ENCODE data around the gene FXYD1. TPM values are rescaled to one million over a fixed set of nuclear protein-coding genes. Genes with fewer than 3 reads are reported as not detected.

Gene FXYD1
- polyA plus RNA-seq, 2 of the 4 experiments (the other 2 are of a cell fraction) = not detected

- Histone ChIP-seq H3K4me1 (no peaks in the 10 kb centered on the region; the same call in 2 of the 3 replicates), H3K4me3 (no peak overlapping the region), H3K27ac (no peak overlapping the region), H3K4me2 (no peak overlapping the region), H3K9me3 (peaks cover 40% of the 10 kb centered on the region)
- ATAC-seq (no peak), DNase-seq (ENCODE audit: low read depth in 1 of 2, low spot score in 1 of 2) (no peak), FAIRE-seq (no peak)
- WGBS (ENCODE audit: missing lambda C conversion rate) = 89% methylated on average over 9 of the region's 9 CpGs
- POLR2A ChIA-PET = no interaction called here
- no peak for TF ChIP-seq TFCP2L1 (CRISPR knock-in tag; IDR thresholded peaks at IDR 0.05)
- no peak for TF ChIP-seq KDM5A (IDR thresholded peaks at IDR 0.05)
- no peak for TF ChIP-seq EHMT2 (IDR thresholded peaks at IDR 0.05; ENCODE audit: low read depth)
- TF ChIP-seq SMC3 (IDR thresholded peaks at IDR 0.05) = no peak
- no peak for TF ChIP-seq HOXB5 (CRISPR knock-in tag; IDR thresholded peaks at IDR 0.05)
- TF ChIP-seq, protein P1, sequence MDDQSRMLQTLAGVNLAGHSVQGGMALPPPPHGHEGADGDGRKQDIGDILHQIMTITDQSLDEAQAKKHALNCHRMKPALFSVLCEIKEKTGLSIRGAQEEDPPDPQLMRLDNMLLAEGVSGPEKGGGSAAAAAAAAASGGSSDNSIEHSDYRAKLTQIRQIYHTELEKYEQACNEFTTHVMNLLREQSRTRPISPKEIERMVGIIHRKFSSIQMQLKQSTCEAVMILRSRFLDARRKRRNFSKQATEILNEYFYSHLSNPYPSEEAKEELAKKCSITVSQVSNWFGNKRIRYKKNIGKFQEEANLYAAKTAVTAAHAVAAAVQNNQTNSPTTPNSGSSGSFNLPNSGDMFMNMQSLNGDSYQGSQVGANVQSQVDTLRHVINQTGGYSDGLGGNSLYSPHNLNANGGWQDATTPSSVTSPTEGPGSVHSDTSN (IDR thresholded peaks at IDR 0.05) = no peak
- no peak for TF ChIP-seq JUNB (IDR thresholded peaks at IDR 0.05)
- TF ChIP-seq, protein P2, sequence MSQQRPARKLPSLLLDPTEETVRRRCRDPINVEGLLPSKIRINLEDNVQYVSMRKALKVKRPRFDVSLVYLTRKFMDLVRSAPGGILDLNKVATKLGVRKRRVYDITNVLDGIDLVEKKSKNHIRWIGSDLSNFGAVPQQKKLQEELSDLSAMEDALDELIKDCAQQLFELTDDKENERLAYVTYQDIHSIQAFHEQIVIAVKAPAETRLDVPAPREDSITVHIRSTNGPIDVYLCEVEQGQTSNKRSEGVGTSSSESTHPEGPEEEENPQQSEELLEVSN (IDR thresholded peaks at IDR 0.05; ENCODE audit: borderline replicate concordance, low read depth) = no peak
- no peak for TF ChIP-seq CHD4 (IDR thresholded peaks at IDR 0.05; ENCODE audit: borderline replicate concordance)
- TF ChIP-seq CBX2 (IDR thresholded peaks at IDR 0.05; ENCODE audit: borderline replicate concordance, low read depth) = no peak
- TF ChIP-seq MYC (IDR thresholded peaks at IDR 0.05; ENCODE audit: borderline replicate concordance, low read length) = no peak
- no peak for TF ChIP-seq MAZ (IDR thresholded peaks at IDR 0.05; ENCODE audit: borderline replicate concordance, low read depth, low read length)
- TF ChIP-seq EP300 (IDR thresholded peaks at IDR 0.05) = no peak
- no peak for TF ChIP-seq NFE2L2 (conservative IDR thresholded peaks at IDR 0.05; ENCODE audit: low read length)
- TF ChIP-seq BHLHE40 (IDR thresholded peaks at IDR 0.05; ENCODE audit: low read depth, low read length) = no peak
- CTCF ChIA-PET = interaction anchor here (0.6 to 13.8 kb wide), 7 partner anchors 8 to 188 kb away, joined by 3 to 163 read pairs (median 3); partner anchors contain the start of genes FXYD5 and FXYD7
Observed at GRCh38 chr19:35160629-35161433, 22.2 kb downstream of the FXYD1 start.

DNA sequence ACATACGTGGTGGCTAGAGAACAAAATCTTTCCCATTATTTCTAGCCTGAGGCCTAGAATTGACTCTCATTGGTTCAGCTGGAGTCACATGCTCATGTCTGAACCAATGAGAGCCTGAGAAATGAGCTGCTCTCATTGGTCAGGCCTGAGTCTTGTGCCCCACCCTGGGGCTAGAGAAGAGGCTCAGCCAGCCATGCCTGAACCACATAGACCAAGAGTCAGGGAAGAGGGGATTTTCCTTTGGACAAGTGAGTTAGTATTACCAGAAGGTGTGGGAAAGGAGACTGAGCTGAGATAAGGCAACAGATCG is 22.8 kb downstream of the FXYD1 start:
- POLR2A ChIA-PET = no interaction called here
- no peak overlapping the region for H3K4me3 ChIP-seq
- peaks cover 45% of the 10 kb centered on the region for H3K9me3 ChIP-seq
- no peaks in the 10 kb centered on the region for H3K4me1 ChIP-seq
- TF ChIP-seq USF2 (IDR thresholded peaks at IDR 0.05) (peak; percentile 65), MAZ (IDR thresholded peaks at IDR 0.05; ENCODE audit: borderline replicate concordance, low read depth, low read length) (no peak), MAFK (IDR thresholded peaks at IDR 0.05; ENCODE audit: partially characterized antibody) (no peak), CEBPB (IDR thresholded peaks at IDR 0.05) (no peak), FOSL2 (IDR thresholded peaks at IDR 0.05) (no peak), FOSL2 (CRISPR knock-in tag; IDR thresholded peaks at IDR 0.05) (no peak), TP53 (CRISPR knock-in tag; IDR thresholded peaks at IDR 0.05) (no peak)
- TF ChIP-seq, protein P1 (IDR thresholded peaks at IDR 0.05) = no peak; the same call in 1 of the 2 replicates
- FAIRE-seq (peak; percentile 28), ATAC-seq (no peak), DNase-seq (ENCODE audit: low read depth in 1 of 2, low spot score in 1 of 2) (no peak)
- 86% methylated on average over 2 of the region's 2 CpGs for WGBS (ENCODE audit: missing lambda C conversion rate)
- CTCF ChIA-PET = interaction anchor here (0.6 to 13.8 kb wide), 6 partner anchors 9 to 103 kb away, joined by 3 to 163 read pairs (median 8); partner anchors contain the start of genes FXYD5 and FXYD7
- H3K4me2 ChIP-seq = no peak overlapping the region
- H3K27ac ChIP-seq = no peak overlapping the region

Data from A549 (cell line).